Cardiac fibroblast (primary cell): Measurements from ENCODE around the gene SLC5A12.
A peak's percentile ranks its signal among the peaks of the same experiment; 100 is the strongest.

Experiments
- DNase-seq, 2 donors: peaks; one replicate each; pipeline versions ENCODE4 v3.0.0 to v3.0.0-alpha.2; 2010; ENCODE audit warnings: low read depth in 2 of 2
- H3K4me3 ChIP-seq, 2 donors: replicated peaks in 1 of 2; 1 replicate in 1 of 2; 2 replicates in 1 of 2; pipeline ENCODE4 v1.5.1; 2011; ENCODE audit warnings: low read depth in 2 of 2, low read length in 2 of 2, mild to moderate bottlenecking in 2 of 2, moderate library complexity in 1 of 2
- TF ChIP-seq, protein P1 (sequence below): IDR thresholded peaks from one replicate; pipeline ENCODE4 v1.5.1; 2011; ENCODE audit warnings: low read depth, mild to moderate bottlenecking, low read length, inconsistent platforms

The SLC5A12 gene

GRCh38 chr11:26721948-26722475 lies at the start of gene SLC5A12:
Gene SLC5A12 (minus strand): TSS chr11:26722060. CDS start chr11:26721714, 346 bp downstream.
- TF ChIP-seq, protein P1, sequence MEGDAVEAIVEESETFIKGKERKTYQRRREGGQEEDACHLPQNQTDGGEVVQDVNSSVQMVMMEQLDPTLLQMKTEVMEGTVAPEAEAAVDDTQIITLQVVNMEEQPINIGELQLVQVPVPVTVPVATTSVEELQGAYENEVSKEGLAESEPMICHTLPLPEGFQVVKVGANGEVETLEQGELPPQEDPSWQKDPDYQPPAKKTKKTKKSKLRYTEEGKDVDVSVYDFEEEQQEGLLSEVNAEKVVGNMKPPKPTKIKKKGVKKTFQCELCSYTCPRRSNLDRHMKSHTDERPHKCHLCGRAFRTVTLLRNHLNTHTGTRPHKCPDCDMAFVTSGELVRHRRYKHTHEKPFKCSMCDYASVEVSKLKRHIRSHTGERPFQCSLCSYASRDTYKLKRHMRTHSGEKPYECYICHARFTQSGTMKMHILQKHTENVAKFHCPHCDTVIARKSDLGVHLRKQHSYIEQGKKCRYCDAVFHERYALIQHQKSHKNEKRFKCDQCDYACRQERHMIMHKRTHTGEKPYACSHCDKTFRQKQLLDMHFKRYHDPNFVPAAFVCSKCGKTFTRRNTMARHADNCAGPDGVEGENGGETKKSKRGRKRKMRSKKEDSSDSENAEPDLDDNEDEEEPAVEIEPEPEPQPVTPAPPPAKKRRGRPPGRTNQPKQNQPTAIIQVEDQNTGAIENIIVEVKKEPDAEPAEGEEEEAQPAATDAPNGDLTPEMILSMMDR = no peak
- no peak within 1 kb of the TSS for H3K4me3 ChIP-seq
- no peak for DNase-seq

- no peak overlapping the region for H3K4me3 ChIP-seq
- no peak for DNase-seq
- TF ChIP-seq, protein P1 = no peak
These were observed 47.2 kb upstream of the SLC5A12 start for GRCh38 chr11:26769027-26769426.

GRCh38 chr11:26767060-26767459 lies 45.2 kb upstream of the SLC5A12 start:
- TF ChIP-seq, protein P1 = no peak

DNA sequence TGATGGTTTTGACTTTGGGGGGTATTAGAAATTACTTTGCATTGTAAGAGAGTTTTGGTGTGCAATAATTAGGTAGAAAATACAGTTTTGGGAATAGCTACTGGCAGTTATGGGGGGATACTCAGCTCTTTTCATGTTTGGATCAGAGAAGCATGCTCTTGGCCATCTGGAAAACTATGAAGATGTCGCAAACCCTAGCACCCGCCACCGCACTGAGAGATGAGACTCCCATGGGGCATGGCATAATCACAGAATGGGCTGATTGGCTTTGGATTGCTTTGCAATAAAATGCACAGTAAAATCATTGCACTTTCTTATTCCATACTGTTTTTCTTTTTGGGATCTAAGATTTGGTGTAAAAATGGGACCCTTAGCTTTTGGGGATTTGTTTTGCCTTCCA lies 43.5 kb upstream of the SLC5A12 start:
- TF ChIP-seq, protein P1 = no peak

More at GRCh38 chr11:26767060-26767459, 45.2 kb upstream of the SLC5A12 start:
- DNase-seq = peak; percentile 3 to 12
- no peak overlapping the region for H3K4me3 ChIP-seq

GRCh38 chr11:26764825-26765224 lies 43.0 kb upstream of the SLC5A12 start:
- TF ChIP-seq, protein P1 = no peak
- DNase-seq = no peak
- no peak overlapping the region for H3K4me3 ChIP-seq

More for the DNA sequence above, 43.5 kb upstream of the SLC5A12 start:
- no peak overlapping the region for H3K4me3 ChIP-seq
- peak in 1 of 2 donors; percentile 5 for DNase-seq

DNA sequence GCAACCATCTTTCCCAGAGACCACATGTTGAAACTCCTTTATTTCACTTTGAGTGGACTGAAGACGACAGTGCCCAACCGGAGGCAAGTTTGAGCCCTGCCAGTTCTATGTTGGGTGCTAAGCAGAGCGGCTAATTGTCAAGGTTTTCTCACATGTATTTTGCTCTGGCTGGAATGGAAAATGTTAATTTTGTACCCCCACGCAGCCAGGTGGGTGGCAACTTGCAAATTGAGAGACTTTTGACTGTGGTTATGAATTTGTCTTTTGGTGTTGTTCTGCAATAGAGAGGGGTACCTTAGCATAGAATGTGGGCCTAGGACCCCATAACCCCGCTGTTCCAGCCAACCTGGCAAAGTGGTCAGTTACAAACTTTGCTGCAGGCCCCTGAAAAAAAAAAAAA lies 42.5 kb upstream of the SLC5A12 start:
- DNase-seq = no peak
- H3K4me3 ChIP-seq = no peak overlapping the region
- TF ChIP-seq, protein P1 = no peak

DNA sequence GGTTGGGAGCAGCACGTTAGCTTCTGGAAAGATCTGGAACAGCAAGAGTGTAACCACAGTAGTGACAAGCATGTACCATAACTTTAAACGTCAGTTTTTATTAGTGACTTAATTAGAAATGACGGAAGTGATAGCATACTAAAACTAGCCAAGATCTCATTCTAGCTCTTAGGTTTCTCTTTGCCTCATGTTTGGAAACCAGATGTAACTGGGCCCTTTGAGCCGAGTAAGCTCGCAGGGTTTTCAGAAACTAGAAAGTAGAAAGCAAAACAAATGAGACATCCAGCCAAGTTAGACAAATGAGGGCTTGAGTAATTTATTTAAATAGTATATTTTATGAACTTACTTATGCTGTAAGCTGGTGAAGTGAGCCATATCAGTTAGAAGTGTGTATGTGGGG lies 40.2 kb upstream of the SLC5A12 start:
- DNase-seq = no peak
- TF ChIP-seq, protein P1 = no peak
- no peak overlapping the region for H3K4me3 ChIP-seq
